ENCODE data around the gene PYM1.
"Not testable (repeated sequence)": the region's sequence is repeated elsewhere in the genome, so short reads cannot be mapped to it uniquely, and the experiment has no call there.

Gene PYM1

GRCh38 chr12:55908726-55909512, 18.8 kb downstream of the PYM1 start:
- DNase-seq: no peak

- no peak for DNase-seq
Measured at GRCh38 chr12:55906056-55906455, 21.6 kb downstream of the PYM1 start.

- no peak for DNase-seq
Measured at GRCh38 chr12:55901881-55902490, 25.7 kb downstream of the PYM1 start.

GRCh38 chr12:55899082-55899481, 28.6 kb downstream of the PYM1 start:
- DNase-seq: no peak

DNA sequence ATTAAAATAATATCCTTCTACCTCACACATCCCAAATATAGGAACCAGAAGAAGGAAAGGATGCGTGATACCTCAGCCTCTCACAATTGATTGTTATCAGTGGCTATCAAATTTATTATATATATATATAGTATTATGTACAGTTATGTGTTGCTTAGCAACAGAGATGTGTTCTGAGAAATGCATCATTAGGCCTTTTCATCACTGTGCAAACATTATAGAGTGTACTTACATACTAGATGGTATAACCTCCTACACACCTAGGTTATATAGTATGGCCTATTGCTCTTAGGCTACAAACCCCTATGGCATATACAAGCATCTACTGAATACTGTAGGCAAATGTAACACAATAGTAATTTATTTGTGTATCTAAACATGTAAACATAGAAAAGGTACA, 34.0 kb downstream of the PYM1 start:
- DNase-seq: no peak

DNA sequence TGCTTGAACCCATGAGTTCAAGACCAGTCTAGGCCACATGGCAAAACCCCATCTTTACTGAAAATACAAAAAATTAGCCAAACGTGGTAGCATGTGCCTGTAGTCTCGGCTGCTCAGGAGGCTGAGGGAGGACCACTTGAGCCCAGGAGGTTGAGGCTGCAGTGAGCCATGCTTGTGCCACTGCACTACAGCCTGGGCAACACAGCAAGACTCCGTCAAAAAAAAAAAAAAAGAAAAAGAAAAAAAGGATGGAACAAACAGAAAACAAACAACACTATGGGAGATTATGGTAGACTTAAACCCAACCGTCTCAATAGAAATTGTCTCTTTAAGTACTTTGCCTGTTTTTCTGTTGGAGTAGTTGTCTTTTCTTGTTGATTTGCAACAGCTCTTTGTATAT, 36.4 kb downstream of the PYM1 start:
- no peak for DNase-seq

DNA sequence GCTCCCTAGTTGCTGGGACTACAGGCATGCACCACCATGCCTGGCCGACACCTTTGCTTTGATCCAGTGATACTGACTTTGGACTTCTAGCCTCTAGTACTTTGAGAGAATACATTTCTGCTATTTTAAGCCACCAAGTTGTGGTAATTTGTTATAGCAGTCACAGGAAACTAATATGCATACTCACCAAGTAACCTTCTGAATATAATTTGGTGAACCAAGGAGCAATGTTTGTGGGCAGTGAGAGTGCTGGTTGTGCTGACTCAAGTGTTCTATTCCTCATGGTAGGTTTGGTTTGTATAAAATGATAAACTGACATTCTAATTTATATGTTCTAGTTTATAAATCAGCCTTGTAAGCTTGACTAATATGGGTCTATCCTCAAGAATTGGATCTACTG, 42.6 kb downstream of the PYM1 start:
- no peak for DNase-seq

GRCh38 chr12:55877824-55878223, 49.9 kb downstream of the PYM1 start:
- no peak for DNase-seq

- no peak for DNase-seq
Measured at GRCh38 chr12:55875704-55876467, 51.8 kb downstream of the PYM1 start.

- DNase-seq: no peak
Measured at GRCh38 chr12:55874443-55874842, 53.3 kb downstream of the PYM1 start.

- DNase-seq: not testable (repeated sequence)
Measured at GRCh38 chr12:55866454-55867004, 61.2 kb downstream of the PYM1 start.

GRCh38 chr12:55865327-55865726, 62.4 kb downstream of the PYM1 start:
- DNase-seq: no peak

GRCh38 chr12:55862931-55863330, 64.8 kb downstream of the PYM1 start:
- DNase-seq: not testable (repeated sequence)

GRCh38 chr12:55862286-55862685, 65.4 kb downstream of the PYM1 start:
- DNase-seq: no peak

DNA sequence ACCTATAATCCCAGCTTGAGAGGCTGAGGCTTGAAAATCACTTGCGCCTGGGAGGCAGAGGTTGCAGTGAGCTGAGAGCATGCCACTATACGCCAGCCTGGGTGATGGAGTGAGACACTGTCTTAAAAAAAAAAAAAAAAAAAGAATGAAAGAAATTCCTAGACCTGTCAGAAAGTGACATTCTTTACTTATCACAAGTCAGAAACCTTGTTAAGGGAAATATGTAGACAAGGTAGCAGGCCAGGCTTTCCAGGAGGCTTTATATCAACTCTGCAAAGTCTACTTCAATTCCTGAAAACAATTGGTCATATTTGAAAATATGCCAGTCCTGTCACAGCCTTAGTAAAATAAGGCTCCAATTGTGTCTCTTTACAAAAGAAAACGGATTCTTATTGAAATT, 65.8 kb downstream of the PYM1 start:
- DNase-seq: no peak

DNA sequence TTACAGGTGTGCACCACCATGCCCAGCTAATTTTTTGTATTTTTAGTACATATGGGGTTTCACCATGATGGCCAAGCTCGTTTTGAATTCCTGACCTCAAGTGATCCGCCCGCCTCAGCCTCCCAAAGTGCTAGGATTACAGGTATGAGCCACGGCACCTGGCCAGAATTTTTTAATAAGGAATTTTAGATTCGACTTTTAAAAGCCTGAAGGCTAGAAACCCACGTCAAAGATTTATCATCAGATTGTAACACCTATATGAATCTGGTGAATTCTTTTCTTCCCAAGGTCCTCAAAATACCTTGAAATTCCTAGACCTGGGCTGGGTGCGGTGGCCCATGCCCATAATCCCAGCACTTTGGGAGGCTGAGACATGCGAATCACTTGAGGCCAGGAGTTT, 66.3 kb downstream of the PYM1 start:
- no peak for DNase-seq

- DNase-seq: no peak
Measured at GRCh38 chr12:55852740-55853139, 75.0 kb downstream of the PYM1 start.

All from NCI-H1105 (cell line).